GM10248 (cell line): Measurements from ENCODE around the gene AFTPH.

Experiments used
- CTCF ChIA-PET: fragments of 300-600 bp; sonication (Branson Sonifier 250); formaldehyde crosslinking; extraction: SDS; loops from one replicate; lab custom pipeline; 2021; ENCODE audit warnings: antibody characterized with exemption; lab: Yijun Ruan, JAX
- POLR2A ChIA-PET: fragments of 350-650 bp; sonication (Branson Sonifier 250); formaldehyde crosslinking; extraction: SDS; loops from one replicate; lab custom pipeline; 2020; ENCODE audit warnings: antibody characterized with exemption; lab: Yijun Ruan, JAX
- DNase-seq: peaks from one replicate; pipeline ENCODE4 v3.0.0; 2012; ENCODE audit errors: extremely low spot score
- CTCF ChIP-seq: IDR thresholded peaks from 2 replicates; pipeline ENCODE4 v1.5.1; 2012; ENCODE audit warnings: mild to moderate bottlenecking, low read depth; ENCODE audit errors: extremely low read depth, missing control alignments, control extremely low read depth

Gene AFTPH

GRCh38 chr2:64479259-64480117 is 44.6 kb upstream of the AFTPH start:
- TF ChIP-seq CTCF = no peak
- DNase-seq = no peak
- ChIA-PET POLR2A (no interaction called here), CTCF (interaction anchor here (0.9 to 16.7 kb wide), 6 partner anchors 8 to 150 kb away, joined by 3 to 312 read pairs (median 14); no protein-coding TSS in a partner anchor)

- ChIA-PET CTCF (interaction anchor here (0.9 to 16.7 kb wide), 6 partner anchors 7 to 152 kb away, joined by 3 to 312 read pairs (median 14); no protein-coding TSS in a partner anchor), POLR2A (no interaction called here)
- no peak for DNase-seq
- TF ChIP-seq CTCF = no peak
These were observed 42.5 kb upstream of the AFTPH start for GRCh38 chr2:64481665-64482064.

- ChIA-PET POLR2A (no interaction called here), CTCF (interaction anchor here (0.9 to 16.7 kb wide), 6 partner anchors 10 to 433 kb away, joined by 3 to 312 read pairs (median 4); no protein-coding TSS in a partner anchor)
- no peak for TF ChIP-seq CTCF
- DNase-seq = no peak
These were observed 41.9 kb upstream of the AFTPH start for GRCh38 chr2:64482243-64482642.

- ChIA-PET CTCF (interaction anchor here (0.9 to 16.7 kb wide), 6 partner anchors 11 to 433 kb away, joined by 3 to 312 read pairs (median 4); no protein-coding TSS in a partner anchor), POLR2A (no interaction called here)
- TF ChIP-seq CTCF = no peak
- DNase-seq = no peak
These were observed 41.2 kb upstream of the AFTPH start for GRCh38 chr2:64482765-64483504.

GRCh38 chr2:64485331-64485730 is 38.8 kb upstream of the AFTPH start:
- ChIA-PET CTCF (interaction anchor here (0.7 to 16.7 kb wide), 10 partner anchors 8 to 435 kb away, joined by 3 to 312 read pairs (median 10); no protein-coding TSS in a partner anchor), POLR2A (no interaction called here)
- DNase-seq = no peak
- no peak for TF ChIP-seq CTCF

GRCh38 chr2:64485961-64486360 is 38.2 kb upstream of the AFTPH start:
- no peak for TF ChIP-seq CTCF
- DNase-seq = no peak
- ChIA-PET POLR2A (no interaction called here), CTCF (interaction anchor here (0.7 to 16.7 kb wide), 12 partner anchors 8 to 436 kb away, joined by 3 to 312 read pairs (median 7); no protein-coding TSS in a partner anchor)
